Erythroblast (primary cell): ENCODE data around the gene PIGT.

Source experiments
- GATA1 ChIP-seq: IDR thresholded peaks from 2 replicates; pipeline ENCODE4 v1.6.1; 2011; ENCODE audit warnings: low read depth, mild to moderate bottlenecking, control low read depth, low read length, moderate library complexity
- POLR2A ChIP-seq: IDR thresholded peaks from 2 replicates; pipeline ENCODE4 v1.6.1; 2011; ENCODE audit warnings: mild to moderate bottlenecking, low read length

GRCh38 chr20:45429618-45430017 lies 13.7 kb downstream of the PIGT start:
- no peak for TF ChIP-seq POLR2A
- TF ChIP-seq GATA1: no peak
